ENCODE results near the gene ZNF609.

- TF ChIP-seq EZH2 (IDR thresholded peaks at IDR 0.05) (no peak), POLR2AphosphoS5 (IDR thresholded peaks at IDR 0.05; ENCODE audit: borderline replicate concordance, low read depth, low read length) (no peak), FOXP2 (optimal IDR thresholded peaks at IDR 0.05; ENCODE audit: control extremely low read depth, extremely low read length, insufficient read depth) (no peak)
Measured at GRCh38 chr15:64490598-64491259, 30.4 kb downstream of the ZNF609 start.

Measured in SK-N-MC (cell line).